SIG-M5 treated with dmso at 0.1 percent for 504 hours (cell line): ENCODE results near the gene FSTL5.
"Not testable (repeated sequence)": the region's sequence is repeated elsewhere in the genome, so short reads cannot be mapped to it uniquely, and the experiment has no call there.

Experiments
- DNase-seq: peaks from one replicate; lab custom pipeline; 2025; ENCODE audit not compliant: unreplicated experiment; lab: John Stamatoyannopoulos, UW

The FSTL5 gene

GRCh38 chr4:161856711-161857326, 307.0 kb downstream of the FSTL5 start:
- no peak for DNase-seq

GRCh38 chr4:161850631-161851030, 313.2 kb downstream of the FSTL5 start:
- no peak for DNase-seq

GRCh38 chr4:161841759-161842158, 322.0 kb downstream of the FSTL5 start:
- DNase-seq, result no peak

- DNase-seq, result no peak
These were observed 334.2 kb downstream of the FSTL5 start for GRCh38 chr4:161829591-161829990.

GRCh38 chr4:161828061-161828460, 335.7 kb downstream of the FSTL5 start:
- no peak for DNase-seq

- DNase-seq, result no peak
These were observed 336.8 kb downstream of the FSTL5 start for GRCh38 chr4:161827013-161827412.

GRCh38 chr4:161823450-161823849, 340.4 kb downstream of the FSTL5 start:
- DNase-seq, result no peak

GRCh38 chr4:161822174-161822573, 341.6 kb downstream of the FSTL5 start:
- DNase-seq, result no peak

- no peak for DNase-seq
These were observed 345.9 kb downstream of the FSTL5 start for GRCh38 chr4:161817914-161818313.

- DNase-seq, result no peak
These were observed 346.8 kb downstream of the FSTL5 start for GRCh38 chr4:161816958-161817357.

- no peak for DNase-seq
These were observed 348.0 kb downstream of the FSTL5 start for GRCh38 chr4:161815841-161816240.

- peak; percentile 16 for DNase-seq
These were observed 349.9 kb downstream of the FSTL5 start for GRCh38 chr4:161813889-161814288.

GRCh38 chr4:161813389-161813788, 350.4 kb downstream of the FSTL5 start:
- DNase-seq, result no peak

GRCh38 chr4:161803171-161803570, 360.6 kb downstream of the FSTL5 start:
- DNase-seq, result no peak

- DNase-seq, result no peak
These were observed 364.1 kb downstream of the FSTL5 start for GRCh38 chr4:161799710-161800109.

GRCh38 chr4:161792991-161793390, 370.8 kb downstream of the FSTL5 start:
- no peak for DNase-seq

- DNase-seq, result no peak
These were observed 371.8 kb downstream of the FSTL5 start for GRCh38 chr4:161791796-161792556.

- DNase-seq, result no peak
These were observed 396.7 kb downstream of the FSTL5 start for GRCh38 chr4:161767116-161767515.

GRCh38 chr4:161762796-161763195, 401.0 kb downstream of the FSTL5 start:
- no peak for DNase-seq

- DNase-seq, result no peak
These were observed 403.8 kb downstream of the FSTL5 start for GRCh38 chr4:161760008-161760407.

GRCh38 chr4:161758412-161758811, 405.4 kb downstream of the FSTL5 start:
- not testable (repeated sequence) for DNase-seq

GRCh38 chr4:161728929-161729328, 434.9 kb downstream of the FSTL5 start:
- DNase-seq, result no peak

GRCh38 chr4:161721947-161722346, 441.9 kb downstream of the FSTL5 start:
- DNase-seq, result no peak
